HEK293T (cell line): ENCODE data around the gene SLC36A2.

Experiments
- ELF4 ChIP-seq: fragments of 450-650 bp; IDR thresholded peaks from 2 replicates; pipeline ENCODE4 v1.6.1; 2017; ENCODE audit warnings: antibody characterized with exemption
- FOXM1 ChIP-seq: fragments of 450-650 bp; IDR thresholded peaks from 2 replicates; pipeline ENCODE4 v1.6.1; 2017; ENCODE audit warnings: mild to moderate bottlenecking, borderline replicate concordance
- NFRKB ChIP-seq: fragments of 450-650 bp; IDR thresholded peaks from 2 replicates; pipeline ENCODE4 v1.6.1; 2016; ENCODE audit warnings: mild to moderate bottlenecking, moderate library complexity
- SUZ12 ChIP-seq: fragments of 450-650 bp; IDR thresholded peaks from 2 replicates; pipeline ENCODE4 v1.6.1; 2016; ENCODE audit warnings: mild to moderate bottlenecking
- ZNF384 ChIP-seq: fragments of 450-650 bp; IDR thresholded peaks from 2 replicates; pipeline ENCODE4 v1.6.1; 2016

GRCh38 chr5:151345808-151346478, 1.4 kb downstream of the SLC36A2 start:
- TF ChIP-seq ELF4 = no peak
- no peak for TF ChIP-seq NFRKB
- TF ChIP-seq SUZ12 = no peak
- TF ChIP-seq ZNF384 = no peak
- TF ChIP-seq FOXM1 = no peak
